ENCODE results near the gene H6PD. TPM values are rescaled to one million over a fixed set of nuclear protein-coding genes. Genes with fewer than 3 reads are reported as not detected.
A peak's percentile ranks its signal among the peaks of the same experiment; 100 is the strongest.

H6PD gene
- total and polyA plus RNA-seq, 2 experiments from 2014 or later: 1.2 to 4.7 TPM

DNA sequence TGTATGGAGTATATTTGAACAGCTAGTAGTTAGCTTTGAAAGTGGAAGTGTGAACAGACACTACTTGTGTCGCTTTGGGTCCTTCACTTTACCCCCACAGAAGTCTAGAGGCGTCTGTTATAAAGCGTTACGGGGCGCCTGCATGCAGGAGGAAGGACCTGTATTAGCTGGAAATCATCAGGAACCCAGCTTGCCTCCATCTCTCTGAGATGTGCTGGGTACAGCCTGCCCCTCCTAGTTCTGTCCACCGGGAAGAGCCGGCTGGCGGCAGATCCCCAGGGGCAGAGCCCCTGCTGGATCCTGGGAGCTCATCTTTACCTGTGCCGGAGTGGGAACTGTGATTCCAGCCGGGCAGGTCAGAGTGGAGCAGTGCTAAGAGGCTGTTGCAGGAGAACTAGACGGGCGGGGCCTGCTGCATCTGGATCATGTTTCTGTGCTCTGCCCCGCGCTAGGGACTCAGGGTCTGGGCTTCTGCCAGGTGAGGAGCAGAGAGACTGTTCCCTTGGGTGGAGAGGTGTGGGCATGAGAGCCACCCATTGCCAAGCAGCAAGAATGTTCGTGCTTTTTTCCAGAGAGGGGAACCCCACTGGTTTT is 35.8 kb downstream of the H6PD start:
- Histone ChIP-seq H3K9me2 (ENCODE audit: insufficient read depth) (no peaks in the 10 kb centered on the region), H3K79me2 (replicated peaks; ENCODE audit: insufficient read depth) (no peaks in the 10 kb centered on the region), H3K4me1 (ENCODE audit: insufficient read depth) (peaks cover 4% of the 10 kb centered on the region; the same call in 1 of the 2 replicates), H3K4me3 (no peak overlapping the region), H3K4me2 (no peak overlapping the region), H3K36me3 (ENCODE audit: insufficient read depth) (no peaks in the 10 kb centered on the region), H4K20me1 (replicated peaks; ENCODE audit: insufficient read depth) (no peaks in the 10 kb centered on the region), H2AFZ (no peak overlapping the region), H3F3A (replicated peaks; ENCODE audit: low read depth) (no peaks in the 10 kb centered on the region), H3K27ac (ENCODE audit: low read depth) (no peak overlapping the region), H3K27me3 (ENCODE audit: insufficient read depth) (no peaks in the 10 kb centered on the region)
- TF ChIP-seq, protein P1, sequence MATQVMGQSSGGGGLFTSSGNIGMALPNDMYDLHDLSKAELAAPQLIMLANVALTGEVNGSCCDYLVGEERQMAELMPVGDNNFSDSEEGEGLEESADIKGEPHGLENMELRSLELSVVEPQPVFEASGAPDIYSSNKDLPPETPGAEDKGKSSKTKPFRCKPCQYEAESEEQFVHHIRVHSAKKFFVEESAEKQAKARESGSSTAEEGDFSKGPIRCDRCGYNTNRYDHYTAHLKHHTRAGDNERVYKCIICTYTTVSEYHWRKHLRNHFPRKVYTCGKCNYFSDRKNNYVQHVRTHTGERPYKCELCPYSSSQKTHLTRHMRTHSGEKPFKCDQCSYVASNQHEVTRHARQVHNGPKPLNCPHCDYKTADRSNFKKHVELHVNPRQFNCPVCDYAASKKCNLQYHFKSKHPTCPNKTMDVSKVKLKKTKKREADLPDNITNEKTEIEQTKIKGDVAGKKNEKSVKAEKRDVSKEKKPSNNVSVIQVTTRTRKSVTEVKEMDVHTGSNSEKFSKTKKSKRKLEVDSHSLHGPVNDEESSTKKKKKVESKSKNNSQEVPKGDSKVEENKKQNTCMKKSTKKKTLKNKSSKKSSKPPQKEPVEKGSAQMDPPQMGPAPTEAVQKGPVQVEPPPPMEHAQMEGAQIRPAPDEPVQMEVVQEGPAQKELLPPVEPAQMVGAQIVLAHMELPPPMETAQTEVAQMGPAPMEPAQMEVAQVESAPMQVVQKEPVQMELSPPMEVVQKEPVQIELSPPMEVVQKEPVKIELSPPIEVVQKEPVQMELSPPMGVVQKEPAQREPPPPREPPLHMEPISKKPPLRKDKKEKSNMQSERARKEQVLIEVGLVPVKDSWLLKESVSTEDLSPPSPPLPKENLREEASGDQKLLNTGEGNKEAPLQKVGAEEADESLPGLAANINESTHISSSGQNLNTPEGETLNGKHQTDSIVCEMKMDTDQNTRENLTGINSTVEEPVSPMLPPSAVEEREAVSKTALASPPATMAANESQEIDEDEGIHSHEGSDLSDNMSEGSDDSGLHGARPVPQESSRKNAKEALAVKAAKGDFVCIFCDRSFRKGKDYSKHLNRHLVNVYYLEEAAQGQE (IDR thresholded peaks at IDR 0.05; ENCODE audit: unreplicated experiment): no peak
- H3K4me1 Mint-ChIP-seq: peaks cover 19% of the 10 kb centered on the region
- no peaks in the 10 kb centered on the region for H3K9me3 Mint-ChIP-seq
- no peak overlapping the region for H3K4me3 Mint-ChIP-seq
- peaks cover 13% of the 10 kb centered on the region for H3K27me3 Mint-ChIP-seq (ENCODE audit: insufficient read depth, low read depth, poor library complexity)
- H3K36me3 Mint-ChIP-seq (ENCODE audit: low read depth): no peaks in the 10 kb centered on the region
- ATAC-seq (peak; percentile 64), DNase-seq (ENCODE audit: low spot score) (no peak)
- peak overlapping the region; percentile 83; the same call in 1 of the 2 replicates for H3K27ac Mint-ChIP-seq

DNA sequence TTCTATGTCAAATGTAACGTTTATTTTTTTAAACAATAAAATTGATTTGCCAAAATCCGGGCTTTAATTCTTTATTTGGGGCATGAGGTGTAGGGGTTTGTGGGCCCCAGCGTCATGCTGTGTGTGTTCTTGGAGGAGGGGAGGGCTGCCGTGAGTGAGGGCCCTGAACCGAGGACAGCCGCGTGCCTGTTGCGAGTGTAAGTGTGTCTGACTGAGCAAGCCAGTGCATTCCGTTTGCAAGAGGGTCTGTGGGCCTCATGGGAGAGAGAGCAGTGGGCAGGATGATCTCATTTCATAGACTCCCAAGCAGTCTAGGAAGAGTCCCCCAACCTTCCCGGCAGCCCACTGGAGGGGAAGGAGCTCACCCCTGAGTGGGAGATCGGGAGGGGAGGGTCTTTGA is 36.7 kb downstream of the H6PD start:
- H3K4me2 ChIP-seq: no peak overlapping the region
- no peaks in the 10 kb centered on the region for H3K27me3 ChIP-seq (ENCODE audit: insufficient read depth)
- H3F3A ChIP-seq (replicated peaks; ENCODE audit: low read depth): no peaks in the 10 kb centered on the region
- no peak for ATAC-seq
- no peak overlapping the region; the same call in 1 of the 2 replicates for H3K27ac Mint-ChIP-seq
- no peaks in the 10 kb centered on the region for H3K79me2 ChIP-seq (replicated peaks; ENCODE audit: insufficient read depth)
- peaks cover 27% of the 10 kb centered on the region for H3K4me1 Mint-ChIP-seq
- H3K4me1 ChIP-seq (ENCODE audit: insufficient read depth): peaks cover 4% of the 10 kb centered on the region
- H3K27me3 Mint-ChIP-seq (ENCODE audit: insufficient read depth, low read depth, poor library complexity): peaks cover 12% of the 10 kb centered on the region
- no peak overlapping the region for H2AFZ ChIP-seq
- DNase-seq (ENCODE audit: low spot score): no peak
- TF ChIP-seq POLR2AphosphoS5 (IDR thresholded peaks at IDR 0.05; ENCODE audit: low read depth): no peak
- H3K27ac ChIP-seq (ENCODE audit: low read depth): no peak overlapping the region
- H3K9me2 ChIP-seq (ENCODE audit: insufficient read depth): no peaks in the 10 kb centered on the region
- no peaks in the 10 kb centered on the region for H3K36me3 ChIP-seq (ENCODE audit: insufficient read depth)
- no peak overlapping the region for H3K4me3 Mint-ChIP-seq
- H3K9me3 Mint-ChIP-seq: no peaks in the 10 kb centered on the region
- no peaks in the 10 kb centered on the region for H3K36me3 Mint-ChIP-seq (ENCODE audit: low read depth)
- no peak overlapping the region for H3K4me3 ChIP-seq
- no peaks in the 10 kb centered on the region for H4K20me1 ChIP-seq (replicated peaks; ENCODE audit: insufficient read depth)

DNA sequence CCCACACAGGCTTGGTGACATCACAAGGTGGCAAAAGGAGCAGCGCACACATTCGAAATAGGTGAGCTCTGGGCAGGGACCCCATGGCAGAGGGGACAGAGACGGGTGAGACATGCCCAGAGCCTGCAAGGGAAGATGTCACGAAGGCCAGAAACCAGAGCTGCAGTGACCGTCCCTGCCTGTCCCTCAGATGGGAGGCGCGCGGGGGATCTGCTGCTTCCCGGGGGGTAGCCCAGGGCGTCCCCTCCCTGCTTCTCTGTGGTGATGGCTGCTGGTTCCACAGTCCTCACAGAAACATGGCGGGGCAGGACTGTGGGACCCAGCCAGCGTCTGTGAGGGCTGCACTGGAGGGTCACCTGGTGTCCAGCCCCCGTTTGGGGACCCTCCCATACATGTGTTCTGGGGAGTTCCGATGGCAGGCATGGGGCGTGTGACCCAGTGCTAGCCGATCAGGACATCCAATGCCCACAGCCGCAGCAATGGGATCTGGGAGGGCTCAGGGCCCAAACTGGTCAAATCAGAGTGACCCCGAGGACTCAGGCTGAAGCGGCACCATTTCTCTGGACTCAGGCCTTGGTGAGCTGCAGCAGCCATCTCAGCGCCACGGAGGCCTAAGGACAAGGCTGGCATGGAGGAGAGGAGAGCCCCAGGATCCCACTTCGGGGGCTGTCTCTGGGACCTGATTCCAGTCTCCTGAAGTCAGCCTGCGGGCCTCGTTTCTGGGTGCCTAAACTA is 37.5 kb downstream of the H6PD start:
- peaks cover 28% of the 10 kb centered on the region for H3K4me1 Mint-ChIP-seq
- DNase-seq (ENCODE audit: low spot score) (no peak), ATAC-seq (no peak)
- Histone ChIP-seq H3K27ac (ENCODE audit: low read depth) (no peak overlapping the region), H3K27me3 (ENCODE audit: insufficient read depth) (no peaks in the 10 kb centered on the region), H3F3A (replicated peaks; ENCODE audit: low read depth) (no peaks in the 10 kb centered on the region), H3K79me2 (replicated peaks; ENCODE audit: insufficient read depth) (no peaks in the 10 kb centered on the region), H3K4me3 (no peak overlapping the region), H3K4me1 (ENCODE audit: insufficient read depth) (peaks cover 4% of the 10 kb centered on the region), H3K4me2 (no peak overlapping the region), H3K9me2 (ENCODE audit: insufficient read depth) (no peaks in the 10 kb centered on the region), H4K20me1 (replicated peaks; ENCODE audit: insufficient read depth) (no peaks in the 10 kb centered on the region), H3K36me3 (ENCODE audit: insufficient read depth) (no peaks in the 10 kb centered on the region), H2AFZ (no peak overlapping the region)
- no peak overlapping the region for H3K4me3 Mint-ChIP-seq
- H3K9me3 Mint-ChIP-seq: no peaks in the 10 kb centered on the region
- no peak overlapping the region; the same call in 1 of the 2 replicates for H3K27ac Mint-ChIP-seq
- peaks cover 12% of the 10 kb centered on the region for H3K27me3 Mint-ChIP-seq (ENCODE audit: insufficient read depth, low read depth, poor library complexity)
- H3K36me3 Mint-ChIP-seq (ENCODE audit: low read depth): no peaks in the 10 kb centered on the region
- no peak for TF ChIP-seq ZNF331 (CRISPR knock-in tag; IDR thresholded peaks at IDR 0.05; ENCODE audit: low read depth)
- no peak for TF ChIP-seq JUNB (IDR thresholded peaks at IDR 0.05; ENCODE audit: unreplicated experiment)
- TF ChIP-seq, protein P2, sequence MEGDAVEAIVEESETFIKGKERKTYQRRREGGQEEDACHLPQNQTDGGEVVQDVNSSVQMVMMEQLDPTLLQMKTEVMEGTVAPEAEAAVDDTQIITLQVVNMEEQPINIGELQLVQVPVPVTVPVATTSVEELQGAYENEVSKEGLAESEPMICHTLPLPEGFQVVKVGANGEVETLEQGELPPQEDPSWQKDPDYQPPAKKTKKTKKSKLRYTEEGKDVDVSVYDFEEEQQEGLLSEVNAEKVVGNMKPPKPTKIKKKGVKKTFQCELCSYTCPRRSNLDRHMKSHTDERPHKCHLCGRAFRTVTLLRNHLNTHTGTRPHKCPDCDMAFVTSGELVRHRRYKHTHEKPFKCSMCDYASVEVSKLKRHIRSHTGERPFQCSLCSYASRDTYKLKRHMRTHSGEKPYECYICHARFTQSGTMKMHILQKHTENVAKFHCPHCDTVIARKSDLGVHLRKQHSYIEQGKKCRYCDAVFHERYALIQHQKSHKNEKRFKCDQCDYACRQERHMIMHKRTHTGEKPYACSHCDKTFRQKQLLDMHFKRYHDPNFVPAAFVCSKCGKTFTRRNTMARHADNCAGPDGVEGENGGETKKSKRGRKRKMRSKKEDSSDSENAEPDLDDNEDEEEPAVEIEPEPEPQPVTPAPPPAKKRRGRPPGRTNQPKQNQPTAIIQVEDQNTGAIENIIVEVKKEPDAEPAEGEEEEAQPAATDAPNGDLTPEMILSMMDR (conservative IDR thresholded peaks at IDR 0.05; ENCODE audit: low read depth in 2 of 2): no peak
- TF ChIP-seq EZH2 (IDR thresholded peaks at IDR 0.05; ENCODE audit: low read depth, unreplicated experiment): no peak
- TF ChIP-seq ZNF114 (CRISPR knock-in tag; IDR thresholded peaks at IDR 0.05): no peak
- TF ChIP-seq, protein P1 (IDR thresholded peaks at IDR 0.05; ENCODE audit: unreplicated experiment): no peak
